ENCODE measurements around the gene PLXDC2.

The PLXDC2 gene

DNA sequence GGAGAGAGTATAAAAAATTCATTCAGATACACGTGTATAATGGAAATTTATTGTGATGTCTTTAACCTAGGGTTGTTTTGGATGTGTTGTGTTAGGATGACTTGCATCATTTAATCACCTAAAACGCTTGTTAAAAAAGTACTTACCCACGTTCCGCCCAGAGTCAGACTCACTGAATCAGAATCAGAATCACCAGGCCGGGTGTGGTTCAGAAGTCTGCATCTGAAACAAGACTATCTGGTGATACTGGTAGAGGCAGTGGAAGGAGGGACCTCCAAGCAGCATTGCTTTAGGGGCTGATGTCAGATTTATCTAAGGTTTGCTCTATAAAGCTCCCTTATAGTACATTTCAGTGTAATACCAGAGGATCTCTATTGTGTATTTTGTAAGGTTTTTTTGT, 20.5 kb upstream of the PLXDC2 start:
- H3K4me3 ChIP-seq (ENCODE audit: low read length) = no peak overlapping the region
- TF ChIP-seq, protein P1, sequence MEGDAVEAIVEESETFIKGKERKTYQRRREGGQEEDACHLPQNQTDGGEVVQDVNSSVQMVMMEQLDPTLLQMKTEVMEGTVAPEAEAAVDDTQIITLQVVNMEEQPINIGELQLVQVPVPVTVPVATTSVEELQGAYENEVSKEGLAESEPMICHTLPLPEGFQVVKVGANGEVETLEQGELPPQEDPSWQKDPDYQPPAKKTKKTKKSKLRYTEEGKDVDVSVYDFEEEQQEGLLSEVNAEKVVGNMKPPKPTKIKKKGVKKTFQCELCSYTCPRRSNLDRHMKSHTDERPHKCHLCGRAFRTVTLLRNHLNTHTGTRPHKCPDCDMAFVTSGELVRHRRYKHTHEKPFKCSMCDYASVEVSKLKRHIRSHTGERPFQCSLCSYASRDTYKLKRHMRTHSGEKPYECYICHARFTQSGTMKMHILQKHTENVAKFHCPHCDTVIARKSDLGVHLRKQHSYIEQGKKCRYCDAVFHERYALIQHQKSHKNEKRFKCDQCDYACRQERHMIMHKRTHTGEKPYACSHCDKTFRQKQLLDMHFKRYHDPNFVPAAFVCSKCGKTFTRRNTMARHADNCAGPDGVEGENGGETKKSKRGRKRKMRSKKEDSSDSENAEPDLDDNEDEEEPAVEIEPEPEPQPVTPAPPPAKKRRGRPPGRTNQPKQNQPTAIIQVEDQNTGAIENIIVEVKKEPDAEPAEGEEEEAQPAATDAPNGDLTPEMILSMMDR (IDR thresholded peaks at IDR 0.05; ENCODE audit: insufficient read depth, low read depth, low read length, missing control alignments) = no peak
- peak; percentile 61 for DNase-seq (ENCODE audit: low read depth)

DNA sequence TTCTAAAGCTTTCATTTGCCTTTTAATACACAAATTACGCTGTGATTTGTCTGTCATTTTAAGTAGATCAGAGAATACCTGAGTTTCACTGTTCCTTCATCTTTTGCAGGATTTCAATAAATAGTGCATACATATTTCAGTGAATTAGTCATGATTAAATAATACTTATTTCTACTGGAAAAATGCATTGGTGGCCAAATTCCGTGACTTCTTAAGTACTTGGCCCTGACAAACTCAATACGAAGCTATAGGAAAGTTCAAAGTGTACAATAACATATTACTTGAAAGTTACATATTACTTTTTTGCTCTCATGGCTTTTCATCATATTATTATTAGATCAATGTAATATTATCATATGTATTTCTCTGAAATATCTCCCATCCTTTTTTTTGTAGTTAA, 16.1 kb upstream of the PLXDC2 start:
- DNase-seq (ENCODE audit: low read depth) = no peak
- H3K4me3 ChIP-seq (ENCODE audit: low read length) = no peak overlapping the region
- TF ChIP-seq, protein P1 (IDR thresholded peaks at IDR 0.05; ENCODE audit: insufficient read depth, low read depth, low read length, missing control alignments) = no peak

DNA sequence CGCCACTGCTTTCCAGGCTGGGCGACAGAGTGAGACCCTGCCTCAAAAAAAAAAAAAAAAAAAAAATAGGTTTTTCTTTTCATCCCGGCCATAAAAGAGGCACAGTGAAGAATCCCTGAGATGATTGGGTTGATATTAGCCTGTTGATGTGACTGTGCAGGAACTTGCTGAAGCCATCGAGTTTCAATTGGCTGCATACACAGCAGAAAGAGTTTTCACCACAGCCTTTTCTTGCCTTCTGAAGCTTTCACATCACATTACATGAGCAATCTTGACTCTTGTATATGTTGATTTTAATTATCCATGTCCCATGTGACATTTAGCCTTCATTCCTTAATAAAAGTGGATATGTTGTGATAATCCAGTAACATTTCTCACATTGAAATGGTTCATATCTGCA, 14.9 kb upstream of the PLXDC2 start:
- TF ChIP-seq, protein P1 (IDR thresholded peaks at IDR 0.05; ENCODE audit: insufficient read depth, low read depth, low read length, missing control alignments) = no peak
- DNase-seq (ENCODE audit: low read depth) = no peak
- no peak overlapping the region for H3K4me3 ChIP-seq (ENCODE audit: low read length)

DNA sequence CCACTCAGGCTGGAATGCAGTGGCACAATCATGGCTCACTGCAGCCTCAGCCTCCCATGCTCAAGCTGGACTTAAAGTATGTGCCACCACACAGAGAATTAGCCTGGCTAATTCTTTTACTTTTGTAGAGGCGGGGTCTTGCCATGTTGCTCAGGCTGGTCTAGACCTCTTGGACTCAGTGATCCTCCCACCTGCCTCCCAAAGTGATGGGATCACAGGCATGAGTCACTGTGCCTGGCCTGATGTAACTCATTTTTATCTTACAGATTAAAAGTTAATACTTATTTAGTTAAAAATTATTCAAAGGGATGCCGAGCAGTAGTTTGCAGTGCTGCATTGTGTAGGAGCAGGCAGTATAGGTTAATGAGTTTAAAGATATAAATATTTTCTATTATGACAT, 12.6 kb upstream of the PLXDC2 start:
- no peak for DNase-seq (ENCODE audit: low read depth)
- no peak overlapping the region for H3K4me3 ChIP-seq (ENCODE audit: low read length)
- TF ChIP-seq, protein P1 (IDR thresholded peaks at IDR 0.05; ENCODE audit: insufficient read depth, low read depth, low read length, missing control alignments) = no peak

DNA sequence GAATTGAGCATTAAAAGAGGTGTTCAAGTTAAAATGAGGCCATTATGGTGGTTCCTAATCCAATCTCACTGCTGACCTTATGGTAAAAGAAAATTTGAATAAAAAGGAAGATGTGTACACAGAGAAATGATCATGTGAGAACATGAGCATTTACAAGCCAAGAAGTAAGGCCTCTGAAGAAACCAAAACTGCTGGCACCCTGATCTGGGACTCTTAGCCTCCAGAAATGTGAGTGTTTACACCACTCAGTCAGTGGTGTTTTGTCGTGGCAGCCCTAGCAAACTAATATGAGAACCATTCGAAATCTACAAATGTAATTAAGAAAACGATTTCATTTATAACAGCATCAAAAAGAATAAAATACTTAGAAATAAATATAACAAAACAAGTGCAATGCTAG, 6.8 kb upstream of the PLXDC2 start:
- H3K4me3 ChIP-seq (ENCODE audit: low read length) = no peak overlapping the region
- TF ChIP-seq, protein P1 (IDR thresholded peaks at IDR 0.05; ENCODE audit: insufficient read depth, low read depth, low read length, missing control alignments) = no peak
- DNase-seq (ENCODE audit: low read depth) = no peak

DNA sequence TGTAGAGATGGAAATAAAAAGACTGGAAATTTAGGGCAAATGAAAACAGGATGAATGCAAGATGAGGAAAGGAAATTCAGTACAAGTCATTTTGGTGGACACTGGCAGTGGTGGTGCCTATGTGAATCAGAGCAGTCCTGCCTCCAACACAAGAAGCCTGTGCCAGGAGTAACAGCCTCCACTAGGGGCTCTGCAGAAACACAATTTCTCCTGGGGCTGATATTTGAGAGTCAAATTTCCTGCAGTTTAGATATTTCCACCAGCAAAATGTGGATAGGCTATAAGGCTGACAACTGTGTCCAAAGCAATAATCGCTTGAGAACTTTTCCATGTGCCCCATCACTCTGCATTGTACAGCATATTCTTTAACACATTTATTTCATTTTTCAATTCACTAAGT, 4.7 kb upstream of the PLXDC2 start:
- H3K4me3 ChIP-seq (ENCODE audit: low read length) = no peak overlapping the region
- DNase-seq (ENCODE audit: low read depth) = peak; percentile 42
- TF ChIP-seq, protein P1 (IDR thresholded peaks at IDR 0.05; ENCODE audit: insufficient read depth, low read depth, low read length, missing control alignments) = peak; percentile 67

DNA sequence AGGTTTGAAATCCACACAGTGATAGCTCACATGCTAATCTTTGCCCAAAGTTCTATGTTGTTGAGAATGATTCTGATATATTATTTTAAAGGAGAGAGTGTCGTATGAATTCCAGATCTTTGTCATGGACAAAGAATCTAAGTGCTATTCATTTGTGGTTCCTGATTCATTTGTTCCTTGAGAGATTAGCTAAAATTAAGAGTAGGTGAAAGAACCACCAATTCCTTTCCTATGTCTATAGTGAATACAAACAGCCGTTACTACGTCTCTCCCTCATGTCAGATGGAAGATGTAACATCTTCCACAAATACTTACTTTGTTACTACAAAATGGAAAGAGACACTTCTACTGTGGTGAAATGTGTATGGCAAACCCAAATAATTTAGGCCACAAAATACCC, 3.3 kb upstream of the PLXDC2 start:
- TF ChIP-seq, protein P1 (IDR thresholded peaks at IDR 0.05; ENCODE audit: insufficient read depth, low read depth, low read length, missing control alignments) = no peak
- H3K4me3 ChIP-seq (ENCODE audit: low read length) = no peak overlapping the region
- no peak for DNase-seq (ENCODE audit: low read depth)

Measured in epithelial cell of esophagus (primary cell).